IMR-90 (cell line): Measurements from ENCODE around the gene MPC1. TPM values are rescaled to one million over a fixed set of nuclear protein-coding genes. Genes with fewer than 3 reads are reported as not detected.
"Not testable (repeated sequence)": the region's sequence is repeated elsewhere in the genome, so short reads cannot be mapped to it uniquely, and the experiment has no call there.

ENCODE experiments used
- ATAC-seq: fragments of 200-7000 bp; cut with Tn5 transposase; 2 replicates; pipeline ENCODE4 v1.9.1; 2020; ENCODE audit warnings: low read depth, mild to moderate bottlenecking, moderate library complexity
- BruUV-seq: library from RNA; stranded (reverse); fragments of 400-500 nt; replicated peaks from 2 replicates; lab custom pipeline; 2021; lab: Mats Ljungman, UMichigan
- CTCF ChIA-PET: fragments of 300-600 bp; formaldehyde crosslinking; extraction: SDS; loops from one replicate; lab custom pipeline; 2021; ENCODE audit warnings: antibody characterized with exemption; lab: Yijun Ruan, JAX
- POLR2A ChIA-PET: fragments of 300-600 bp; sonication (Branson Sonifier 250); formaldehyde crosslinking; loops from one replicate; lab custom pipeline; 2022; ENCODE audit warnings: antibody characterized with exemption; ENCODE audit not compliant: unreplicated experiment; lab: Charles Lee
- DNase-seq: peaks from one replicate; pipeline ENCODE4 v3.0.0; 2013
- H2AFZ ChIP-seq: replicated peaks from 2 replicates; pipeline ENCODE3; 2013; ENCODE audit warnings: low read length, mild to moderate bottlenecking; ENCODE audit not compliant: poor library complexity
- H2AK5ac ChIP-seq: 2 replicates; pipeline ENCODE4 v1.6.1; 2013; ENCODE audit warnings: low read depth, low read length, inconsistent platforms
- H2AK9ac ChIP-seq: replicated peaks from 2 replicates; pipeline ENCODE3; 2013; ENCODE audit warnings: mild to moderate bottlenecking, low read depth, low read length, moderate library complexity; ENCODE audit not compliant: poor library complexity
- H2BK120ac ChIP-seq: 2 replicates; pipeline ENCODE4 v1.6.1; 2013; ENCODE audit warnings: low read depth, low read length, inconsistent platforms
- H2BK15ac ChIP-seq: 3 replicates; pipeline ENCODE4 v1.6.1; 2013; ENCODE audit warnings: low read depth, low read length, inconsistent platforms
- H2BK20ac ChIP-seq: 2 replicates; pipeline ENCODE4 v1.6.1; 2013; ENCODE audit warnings: low read depth, mild to moderate bottlenecking, inconsistent platforms, low read length, moderate library complexity
- H2BK5ac ChIP-seq: 2 replicates; pipeline ENCODE4 v1.6.1; 2013; ENCODE audit warnings: mild to moderate bottlenecking, low read depth, low read length, inconsistent platforms; ENCODE audit not compliant: poor library complexity, severe bottlenecking
- H3K14ac ChIP-seq: replicated peaks from 2 replicates; pipeline ENCODE4 v1.6.1; 2013; ENCODE audit warnings: low read depth, low read length, inconsistent platforms
- H3K18ac ChIP-seq: 2 replicates; pipeline ENCODE4 v1.6.1; 2013; ENCODE audit warnings: low read depth, low read length, control low read depth
- H3K23ac ChIP-seq: 2 replicates; pipeline ENCODE4 v1.6.1; 2013; ENCODE audit warnings: low read depth, low read length, inconsistent platforms
- H3K27ac ChIP-seq: 2 replicates; pipeline ENCODE4 v1.5.1; 2013; ENCODE audit warnings: mild to moderate bottlenecking, control low read depth, low read length; ENCODE audit not compliant: insufficient read depth
- H3K27me3 ChIP-seq: 2 replicates; pipeline ENCODE4 v1.6.1; 2013; ENCODE audit warnings: low read length; ENCODE audit not compliant: control insufficient read depth, insufficient read depth
- H3K36me3 ChIP-seq: 2 replicates; pipeline ENCODE4 v1.6.1; 2013; ENCODE audit warnings: low read length, mixed read lengths; ENCODE audit not compliant: control insufficient read depth, insufficient read depth
- H3K4ac ChIP-seq: 2 replicates; pipeline ENCODE4 v1.6.1; 2013; ENCODE audit warnings: low read depth, low read length, inconsistent platforms
- H3K4me1 ChIP-seq: 2 replicates; pipeline ENCODE4 v1.6.1; 2013; ENCODE audit warnings: low read length, mixed read lengths; ENCODE audit not compliant: control insufficient read depth, insufficient read depth
- H3K4me2 ChIP-seq: 2 replicates; pipeline ENCODE4 v1.6.1; 2013; ENCODE audit warnings: low read depth, mild to moderate bottlenecking, control low read depth, low read length, moderate library complexity
- H3K4me3 ChIP-seq: 2 replicates; pipeline ENCODE4 v1.5.1; 2013; ENCODE audit warnings: low read depth, mild to moderate bottlenecking, control low read depth, low read length, moderate library complexity; ENCODE audit not compliant: insufficient read depth
- H3K56ac ChIP-seq: 2 replicates; pipeline ENCODE4 v1.6.1; 2013; ENCODE audit warnings: low read length, inconsistent platforms; ENCODE audit not compliant: insufficient read depth; ENCODE audit errors: extremely low read depth
- H3K79me1 ChIP-seq, 2 experiments: 2 replicates each; pipeline ENCODE4 v1.6.1; 2013; ENCODE audit warnings: low read length in 2 of 2, inconsistent platforms in 1 of 2, low read depth in 1 of 2
- H3K9ac ChIP-seq: 2 replicates; pipeline ENCODE4 v1.6.1; 2013; ENCODE audit warnings: low read depth, low read length, control low read depth
- H3K9me1 ChIP-seq: 2 replicates; pipeline ENCODE4 v1.6.1; 2013; ENCODE audit warnings: low read length, inconsistent platforms; ENCODE audit not compliant: insufficient read depth
- H3K9me3 ChIP-seq: 2 replicates; pipeline ENCODE4 v1.6.1; 2013; ENCODE audit warnings: low read length; ENCODE audit not compliant: control insufficient read depth, insufficient read depth
- H4K20me1 ChIP-seq: 2 replicates; pipeline ENCODE4 v1.6.1; 2013; ENCODE audit warnings: low read length, inconsistent platforms; ENCODE audit not compliant: insufficient read depth
- H4K5ac ChIP-seq: 2 replicates; pipeline ENCODE4 v1.6.1; 2013; ENCODE audit warnings: mild to moderate bottlenecking, low read depth, low read length, control low read depth
- H4K8ac ChIP-seq, 2 experiments: 2 replicates each; pipeline ENCODE4 v1.6.1; 2013; ENCODE audit warnings: low read depth in 2 of 2, low read length in 2 of 2, control low read depth in 1 of 2, inconsistent platforms in 1 of 2
- H4K91ac ChIP-seq: 2 replicates; pipeline ENCODE4 v1.6.1; 2013; ENCODE audit warnings: low read depth, low read length, inconsistent platforms; ENCODE audit not compliant: insufficient read depth
- BHLHE40 ChIP-seq: fragments of 150-350 bp; IDR thresholded peaks from 2 replicates; pipeline ENCODE4 v1.6.1; 2016; ENCODE audit warnings: mild to moderate bottlenecking, low read depth, low read length
- CEBPB ChIP-seq: IDR thresholded peaks from 2 replicates; pipeline ENCODE4 v1.6.1; 2012; ENCODE audit warnings: low read depth, low read length, improper control_type of control experiment
- WGBS, 2 experiments: methylation state at CpG; one replicate each; pipeline versions ENCODE4 v1.1.5 to v1.1.7; 2013; ENCODE audit warnings: missing lambda C conversion rate in 2 of 2; ENCODE audit not compliant: insufficient read length in 1 of 2; ENCODE audit errors: extremely low coverage in 2 of 2; 5-methylcytosine and 5-hydroxymethylcytosine counted together
- dilution Hi-C: fragments of 300-500 bp; cut with HindIII; formaldehyde crosslinking; loops from one replicate; pipeline ENCODE4 v1.14.3; 2018; ENCODE audit warnings: low sequenced_read_pairs; ENCODE audit not compliant: unreplicated experiment
- in situ Hi-C: fragments of 300-500 bp; cut with MboI; formaldehyde crosslinking; loops from 3 replicates; pipeline ENCODE4 v1.14.3; 2019; ENCODE audit warnings: low sequenced_read_pairs, inconsistent platforms, mixed read lengths
- intact Hi-C: fragments of 100-400 bp; cut with micrococcal nuclease; formaldehyde crosslinking; loops from 2 replicates; pipeline ENCODE4 v1.10.0; 2022
- polyA plus RNA-seq, 3 experiments: library from polyadenylated mRNA; depleted of rRNA; stranded (reverse); fragments of >200 nt; gene quantifications; 2 replicates each; pipeline ENCODE4 v1.2.3, GENCODE V29; 2012; ENCODE audit warnings: low replicate concordance in 1 of 3
- total RNA-seq: library from RNA; depleted of rRNA; stranded (reverse); fragments of >200 nt; gene quantifications from 2 replicates; pipeline ENCODE4 v1.2.3, GENCODE V29; 2012

MPC1 gene
- total and polyA plus RNA-seq, 2 of the 4 experiments (the other 2 are of a cell fraction) = 10.9 to 12.0 TPM

DNA sequence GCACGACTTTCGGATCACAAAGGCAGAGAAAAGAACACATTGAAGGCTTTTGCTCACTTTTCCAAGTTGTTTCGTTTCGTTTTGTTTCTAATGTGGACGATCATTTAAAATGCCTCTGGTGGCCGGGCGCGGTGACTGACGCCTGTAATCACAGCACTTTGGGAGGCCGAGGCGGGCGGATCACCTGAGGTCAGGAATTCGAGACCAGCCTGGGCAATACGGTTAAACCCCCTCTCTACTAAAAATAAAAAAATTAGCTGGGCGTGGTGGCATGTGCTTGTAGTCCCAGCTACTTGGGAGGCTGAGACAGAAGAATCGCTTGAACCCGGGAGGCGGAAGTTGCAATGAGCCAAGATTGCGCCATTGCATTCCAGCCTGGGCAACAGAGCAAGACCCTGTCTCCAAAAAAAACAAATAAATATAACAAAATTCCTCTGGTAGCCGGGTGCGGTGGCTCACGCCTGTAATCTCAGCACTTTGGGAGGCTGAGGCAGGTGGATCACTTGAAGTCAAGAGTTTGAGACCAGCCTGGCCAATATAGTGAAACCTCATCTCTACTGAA, 1.1 kb upstream of the MPC1 start:
- WGBS, 2 experiments = 40% methylated on average over 2 of the region's 22 CpGs; no CpG with 5 or more reads in 1 of the 2 experiments
- H4K8ac ChIP-seq = peak overlapping the region in 1 of 2 experiments; percentile 77; a peak in 1 of 4 replicates
- DNase-seq, in situ Hi-C loops, H2BK120ac ChIP-seq, H4K20me1 ChIP-seq, H2BK15ac ChIP-seq, ATAC-seq, H3K9me1 ChIP-seq, H3K79me1 ChIP-seq, H2AK5ac ChIP-seq, CTCF ChIA-PET, H3K4me1 ChIP-seq, H3K36me3 ChIP-seq, H3K9me3 ChIP-seq, H3K23ac ChIP-seq, H3K18ac ChIP-seq, H4K91ac ChIP-seq, POLR2A ChIA-PET, H3K27me3 ChIP-seq, H2AK9ac ChIP-seq, H2BK5ac ChIP-seq, H2BK20ac ChIP-seq, BruUV-seq, dilution Hi-C loops, H3K56ac ChIP-seq, H4K5ac ChIP-seq: not testable (repeated sequence)
- H3K4me2 ChIP-seq = peak overlapping the region; percentile 95
- H3K4ac ChIP-seq = peak overlapping the region; percentile 6; the same call in 1 of the 2 replicates
- H2AFZ ChIP-seq = peak overlapping the region; percentile 99
- H3K4me3 ChIP-seq = peak overlapping the region; percentile 69
- peak overlapping the region; percentile 58 for H3K9ac ChIP-seq
- H3K14ac ChIP-seq = 0 out of 2 replicates have a peak overlapping the region, but pooled peaks have one; percentile 1
- intact Hi-C loops = loop anchor here (1.0 to 5.0 kb wide), 3 partner anchors 41 to 107 kb away; partner anchors contain the start of gene SFT2D1
- TF ChIP-seq BHLHE40 (peak; percentile 20; the same call in 1 of the 2 replicates), CEBPB (peak; percentile 0; the same call in 1 of the 2 replicates)
- H3K27ac ChIP-seq = peak overlapping the region; percentile 12
